SK-N-SH (cell line): ENCODE data around the gene TMEM95. TPM values are rescaled to one million over a fixed set of nuclear protein-coding genes. Genes with fewer than 3 reads are reported as not detected.

Source experiments
- CTCF ChIA-PET: fragments of 300-600, 350-600 bp; formaldehyde crosslinking; extraction: SDS; loops from one replicate; lab custom pipeline; 2021; lab: Yijun Ruan, JAX
- POLR2A ChIA-PET: fragments of 350-600 bp; sonication (Branson Sonifier 250); formaldehyde crosslinking; extraction: SDS; loops from one replicate; lab custom pipeline; 2020; ENCODE audit warnings: antibody characterized with exemption, inconsistent platforms; lab: Yijun Ruan, JAX
- DNase-seq: peaks from one replicate; pipeline ENCODE4 v3.0.0; 2012
- H2AFZ ChIP-seq: fragments of 200-600 bp; sonication (generic); 2 replicates; pipeline ENCODE4 v1.8.1; 2016; ENCODE audit warnings: antibody characterized with exemption, mild to moderate bottlenecking, low read depth
- H3F3A ChIP-seq: fragments of 200-600 bp; sonication (generic); replicated peaks from 2 replicates; pipeline ENCODE3; 2016; ENCODE audit warnings: antibody characterized with exemption, mild to moderate bottlenecking; ENCODE audit not compliant: insufficient read depth
- H3K27ac ChIP-seq, 2 experiments: fragments of 200-500 bp in 1 of 2; fragments of 200-600 bp in 1 of 2; sonication (Bioruptor generic) in 1 of 2; sonication (generic), shearing (Covaris generic) in 1 of 2; 2 replicates each; pipeline versions ENCODE4 v1.5.1 to v1.6.1; 2014 to 2016; ENCODE audit warnings: low read depth in 2 of 2, inconsistent platforms in 1 of 2, low read length in 1 of 2, mild to moderate bottlenecking in 1 of 2, mixed read lengths in 1 of 2
- H3K27me3 ChIP-seq: fragments of 200-600 bp; sonication (generic), shearing (Covaris generic); 2 replicates; pipeline ENCODE4 v1.6.1; 2016; ENCODE audit warnings: mixed run types; ENCODE audit not compliant: insufficient read depth
- H3K36me3 ChIP-seq, 2 experiments: fragments of 200-500 bp in 1 of 2; fragments of 200-600 bp in 1 of 2; sonication (Bioruptor generic) in 1 of 2; sonication (generic) in 1 of 2; replicated peaks in 1 of 2; 2 replicates each; pipeline versions ENCODE3 to v1.5.1; 2014 to 2016; ENCODE audit warnings: low read length in 1 of 2, mild to moderate bottlenecking in 1 of 2; ENCODE audit not compliant: insufficient read depth in 2 of 2, control insufficient read depth in 1 of 2
- H3K4me1 ChIP-seq, 2 experiments: fragments of 200-500 bp in 1 of 2; fragments of 200-600 bp in 1 of 2; sonication (Bioruptor generic) in 1 of 2; sonication (generic), shearing (Covaris generic) in 1 of 2; 2 replicates each; pipeline versions ENCODE4 v1.5.1 to v1.6.1; 2014 to 2016; ENCODE audit warnings: low read depth in 1 of 2, low read length in 1 of 2, mixed run types in 1 of 2; ENCODE audit not compliant: insufficient read depth in 2 of 2, control insufficient read depth in 1 of 2
- H3K4me2 ChIP-seq: fragments of 200-600 bp; sonication (generic), shearing (Covaris generic); 2 replicates; pipeline ENCODE4 v1.6.1; 2017; ENCODE audit warnings: mixed run types
- H3K4me3 ChIP-seq, 2 experiments: fragments of 200-500 bp in 1 of 2; fragments of 200-600 bp in 1 of 2; sonication (Bioruptor generic) in 1 of 2; sonication (generic), shearing (Covaris generic) in 1 of 2; 2 replicates each; pipeline versions ENCODE4 v1.5.1 to v1.8.1; 2014 to 2016; ENCODE audit warnings: low read depth in 2 of 2, inconsistent platforms in 1 of 2, low read length in 1 of 2, mild to moderate bottlenecking in 1 of 2, mixed read lengths in 1 of 2, moderate library complexity in 1 of 2
- H3K79me2 ChIP-seq: fragments of 200-600 bp; sonication (generic); 2 replicates; pipeline ENCODE4 v1.8.1; 2017; ENCODE audit warnings: mild to moderate bottlenecking; ENCODE audit not compliant: insufficient read depth
- H3K9ac ChIP-seq: fragments of 200-600 bp; sonication (generic); 2 replicates; pipeline ENCODE4 v1.6.1; 2017; ENCODE audit warnings: mixed run types
- H3K9me2 ChIP-seq: fragments of 200-600 bp; sonication (generic); 2 replicates; pipeline ENCODE4 v1.6.1; 2017; ENCODE audit warnings: mixed run types
- H3K9me3 ChIP-seq: fragments of 200-600 bp; sonication (generic); 2 replicates; pipeline ENCODE4 v1.6.1; 2017; ENCODE audit warnings: mixed run types, mild to moderate bottlenecking, moderate library complexity
- H4K20me1 ChIP-seq: fragments of 200-600 bp; sonication (generic); 2 replicates; pipeline ENCODE4 v1.6.1; 2017; ENCODE audit warnings: mild to moderate bottlenecking, mixed run types; ENCODE audit not compliant: insufficient read depth
- CTCF ChIP-seq: fragments of 200-600 bp; sonication (generic); IDR thresholded peaks from 2 replicates; pipeline ENCODE4 v1.6.1; 2017; ENCODE audit warnings: antibody characterized with exemption, mild to moderate bottlenecking, moderate library complexity
- FOSL2 ChIP-seq: IDR thresholded peaks from 2 replicates; pipeline ENCODE4 v1.4.0; 2012; ENCODE audit warnings: low read depth, mild to moderate bottlenecking, moderate library complexity, borderline replicate concordance
- FOXM1 ChIP-seq: IDR thresholded peaks from 2 replicates; pipeline ENCODE4 v1.4.0; 2012; ENCODE audit warnings: low read depth, mild to moderate bottlenecking
- GABPA ChIP-seq: IDR thresholded peaks from 2 replicates; pipeline ENCODE4 v1.4.0; 2012; ENCODE audit warnings: low read depth, mild to moderate bottlenecking
- GATA2 ChIP-seq: sonication (generic); formaldehyde crosslinking; IDR thresholded peaks from 2 replicates; pipeline ENCODE4 v1.5.0; 2020; ENCODE audit warnings: mild to moderate bottlenecking, missing genetic modification reagents
- MAX ChIP-seq: IDR thresholded peaks from 2 replicates; pipeline ENCODE4 v1.4.0; 2012; ENCODE audit warnings: low read depth
- MXI1 ChIP-seq: IDR thresholded peaks from 2 replicates; pipeline ENCODE4 v1.6.1; 2012; ENCODE audit warnings: mild to moderate bottlenecking, low read depth, low read length, improper control_type of control experiment
- NFIC ChIP-seq: IDR thresholded peaks from 2 replicates; pipeline ENCODE4 v1.4.0; 2012; ENCODE audit warnings: borderline replicate concordance
- RAD21 ChIP-seq: IDR thresholded peaks from 2 replicates; pipeline ENCODE4 v1.6.1; 2012; ENCODE audit warnings: mild to moderate bottlenecking, low read length
- RCOR1 ChIP-seq: fragments of 150-350 bp; IDR thresholded peaks from 2 replicates; pipeline ENCODE4 v1.6.1; 2017; ENCODE audit warnings: antibody characterized with exemption, low read length
- RFX5 ChIP-seq: IDR thresholded peaks from 2 replicates; pipeline ENCODE4 v1.6.1; 2012; ENCODE audit warnings: mild to moderate bottlenecking, improper control_type of control experiment, low read length
- SMC3 ChIP-seq: IDR thresholded peaks from 2 replicates; pipeline ENCODE4 v1.6.1; 2012; ENCODE audit warnings: low read depth, low read length, improper control_type of control experiment
- TAF1 ChIP-seq: IDR thresholded peaks from 2 replicates; pipeline ENCODE4 v1.6.1; 2012; ENCODE audit warnings: low read depth, mild to moderate bottlenecking, low read length, moderate library complexity, borderline replicate concordance
- TCF12 ChIP-seq: IDR thresholded peaks from 2 replicates; pipeline ENCODE4 v1.4.0; 2012
- USF1 ChIP-seq: IDR thresholded peaks from 2 replicates; pipeline ENCODE4 v1.4.0; 2012; ENCODE audit warnings: low read depth, borderline replicate concordance
- USF2 ChIP-seq: fragments of 150-350 bp; IDR thresholded peaks from 2 replicates; pipeline ENCODE4 v1.6.1; 2017; ENCODE audit warnings: antibody characterized with exemption, low read length, low read depth, borderline replicate concordance
- YY1 ChIP-seq: IDR thresholded peaks from 2 replicates; pipeline ENCODE4 v1.4.0; 2012; ENCODE audit warnings: low read depth, mild to moderate bottlenecking
- WGBS: methylation state at CpG from one replicate; pipeline ENCODE4 v1.1.6; 2017; ENCODE audit warnings: low lambda C conversion rate; 5-methylcytosine and 5-hydroxymethylcytosine counted together
- polyA plus RNA-seq, 3 experiments: library from polyadenylated mRNA; depleted of rRNA; stranded (reverse); fragments of >200 nt; gene quantifications; 2 replicates each; pipeline ENCODE4 v1.2.3, GENCODE V29; 2012

TMEM95 gene
- polyA plus RNA-seq, 1 of the 3 experiments (the other 2 are of a cell fraction) = not detected

GRCh38 chr17:7388856-7389255, 33.9 kb downstream of the TMEM95 start:
- no peak overlapping the region for H2AFZ ChIP-seq
- no peak for DNase-seq
- no peaks in the 10 kb centered on the region for H3K27me3 ChIP-seq
- H3K27ac ChIP-seq = no peak overlapping the region
- no peaks in the 10 kb centered on the region for H3K9me2 ChIP-seq
- ChIA-PET CTCF (interaction anchor here (0.9 to 2.5 kb wide), 6 partner anchors 8 to 172 kb away, joined by 3 to 13 read pairs (median 4); partner anchors contain the start of genes TMEM95 and TNK1), POLR2A (interaction anchor here (1.3 kb wide), 1 partner anchor 95 kb away, joined by 3 read pairs; the partner anchor contains the start of gene POLR2A)
- no peaks in the 10 kb centered on the region for H3K9me3 ChIP-seq
- peaks cover 18 to 34% of the 10 kb centered on the region in 2 experiments for H3K36me3 ChIP-seq
- H3F3A ChIP-seq = peaks cover 5% of the 10 kb centered on the region
- H3K4me3 ChIP-seq = no peak overlapping the region
- peaks cover 14% of the 10 kb centered on the region; the same call in 1 of the 2 replicates for H3K79me2 ChIP-seq
- no peak overlapping the region for H3K4me2 ChIP-seq
- H4K20me1 ChIP-seq = no peaks in the 10 kb centered on the region
- no peak for TF ChIP-seq MXI1
- no peak for TF ChIP-seq FOSL2
- H3K9ac ChIP-seq = no peak overlapping the region
- 93% methylated on average over 9 of the region's 10 CpGs for WGBS
- H3K4me1 ChIP-seq = peaks cover 0 to 14% of the 10 kb centered on the region in 2 experiments; a peak in 1 of 4 replicates

- CTCF ChIA-PET = interaction anchor here (1.2 to 2.5 kb wide), 8 partner anchors 10 to 124 kb away, joined by 3 to 13 read pairs (median 4); partner anchors contain the start of genes TMEM95 and TNK1
- no peak for DNase-seq
- Histone ChIP-seq H3F3A (peaks cover 11% of the 10 kb centered on the region), H3K4me3 (no peak overlapping the region), H4K20me1 (no peaks in the 10 kb centered on the region), H3K27ac (no peak overlapping the region), H3K4me1 (peaks cover 0 to 8% of the 10 kb centered on the region in 2 experiments; a peak in 1 of 4 replicates), H3K9ac (no peak overlapping the region), H3K9me3 (no peaks in the 10 kb centered on the region), H3K27me3 (no peaks in the 10 kb centered on the region), H3K9me2 (no peaks in the 10 kb centered on the region), H3K4me2 (no peak overlapping the region), H3K79me2 (peaks cover 21% of the 10 kb centered on the region; the same call in 1 of the 2 replicates), H3K36me3 (peaks cover 18 to 34% of the 10 kb centered on the region in 2 experiments), H2AFZ (no peak overlapping the region)
- TF ChIP-seq SMC3 = no peak
- POLR2A ChIA-PET = no interaction called here
- 92% methylated on average over 11 of the region's 19 CpGs for WGBS
Measured at GRCh38 chr17:7389924-7390910, 35.3 kb downstream of the TMEM95 start.

- peaks cover 22% of the 10 kb centered on the region; the same call in 1 of the 2 replicates for H3K79me2 ChIP-seq
- no peak overlapping the region for H3K4me3 ChIP-seq
- H4K20me1 ChIP-seq = no peaks in the 10 kb centered on the region
- H3K9me3 ChIP-seq = no peaks in the 10 kb centered on the region
- H3K27ac ChIP-seq = no peak overlapping the region
- no peaks in the 10 kb centered on the region for H3K27me3 ChIP-seq
- H3K36me3 ChIP-seq = peaks cover 18 to 34% of the 10 kb centered on the region in 2 experiments
- no peak overlapping the region for H3K9ac ChIP-seq
- DNase-seq = no peak
- H2AFZ ChIP-seq = no peak overlapping the region
- H3K4me1 ChIP-seq = peaks cover 0 to 9% of the 10 kb centered on the region in 2 experiments; a peak in 1 of 4 replicates
- POLR2A ChIA-PET = no interaction called here
- WGBS = 91% methylated on average over 2 of the region's 2 CpGs
- H3K9me2 ChIP-seq = no peaks in the 10 kb centered on the region
- CTCF ChIA-PET = interaction anchor here (1.2 to 2.5 kb wide), 3 partner anchors 36 to 95 kb away, joined by 3 to 13 read pairs (median 5); partner anchors contain the start of gene TMEM95
- H3K4me2 ChIP-seq = no peak overlapping the region
- peaks cover 13% of the 10 kb centered on the region for H3F3A ChIP-seq
- TF ChIP-seq USF2 = no peak
- TF ChIP-seq USF1 = no peak
- no peak for TF ChIP-seq RFX5
- TF ChIP-seq MXI1 = no peak
- TF ChIP-seq FOXM1 = no peak
- no peak for TF ChIP-seq RAD21
- TF ChIP-seq GATA2 (CRISPR knock-in tag) = no peak
- TF ChIP-seq GABPA = no peak
- TF ChIP-seq MAX = no peak
- no peak for TF ChIP-seq RCOR1
- TF ChIP-seq TCF12 = no peak
- no peak for TF ChIP-seq CTCF
- TF ChIP-seq NFIC = no peak
- no peak for TF ChIP-seq TAF1
- no peak for TF ChIP-seq SMC3
- TF ChIP-seq YY1 = no peak
Measured at GRCh38 chr17:7391307-7391706, 36.4 kb downstream of the TMEM95 start.
